ENCODE measurements around the gene HRAS. TPM values are rescaled to one million over a fixed set of nuclear protein-coding genes. Genes with fewer than 3 reads are reported as not detected.

Gene HRAS
- total and polyA plus RNA-seq, 2 of the 13 experiments (the other 11 are each of a cell fraction or from before 2014, with no cell fraction given): 32.9 to 50.0 TPM

- TF ChIP-seq POGK (CRISPR knock-in tag; conservative IDR thresholded peaks at IDR 0.05): no peak
- peak; percentile 36; the same call in 1 of the 2 replicates for TF ChIP-seq ZNF790 (CRISPR knock-in tag; IDR thresholded peaks at IDR 0.05; ENCODE audit: borderline replicate concordance)
- TF ChIP-seq ZNF563 (CRISPR knock-in tag; IDR thresholded peaks at IDR 0.05): peak; percentile 57; the same call in 1 of the 2 replicates
- TF ChIP-seq ZNF713 (CRISPR knock-in tag; IDR thresholded peaks at IDR 0.05): no peak
- TF ChIP-seq ARNTL (CRISPR knock-in tag; IDR thresholded peaks at IDR 0.05): peak; percentile 64
- no peak for TF ChIP-seq EEA1 (CRISPR knock-in tag; IDR thresholded peaks at IDR 0.05; ENCODE audit: borderline replicate concordance)
- TF ChIP-seq HDAC2 (CRISPR knock-in tag; IDR thresholded peaks at IDR 0.05): peak; percentile 62
- TF ChIP-seq SP5 (CRISPR knock-in tag; IDR thresholded peaks at IDR 0.05; ENCODE audit: borderline replicate concordance, low read depth): peak; percentile 61; the same call in 1 of the 2 replicates
- no peak for TF ChIP-seq NFYC (CRISPR knock-in tag; IDR thresholded peaks at IDR 0.05)
- no peak for TF ChIP-seq NR1H2 (CRISPR knock-in tag; IDR thresholded peaks at IDR 0.05; ENCODE audit: borderline replicate concordance, low read depth)
- no peak; the same call in 1 of the 2 replicates for TF ChIP-seq NFKB2 (CRISPR knock-in tag; IDR thresholded peaks at IDR 0.05; ENCODE audit: borderline replicate concordance)
- no peak; the same call in 1 of the 2 replicates for TF ChIP-seq ZNF547 (CRISPR knock-in tag; IDR thresholded peaks at IDR 0.05)
- TF ChIP-seq ZNF576 (CRISPR knock-in tag; IDR thresholded peaks at IDR 0.05): no peak
- TF ChIP-seq KDM2A (CRISPR knock-in tag; IDR thresholded peaks at IDR 0.05; ENCODE audit: borderline replicate concordance, low read depth): peak; percentile 82; the same call in 1 of the 2 replicates
- no peak for TF ChIP-seq PCBP2 (optimal IDR thresholded peaks at IDR 0.05; ENCODE audit: low read depth, low read length, poor library complexity, severe bottlenecking)
- no peak for TF ChIP-seq USF2 (IDR thresholded peaks at IDR 0.05; ENCODE audit: low read depth, low read length)
- no peak for TF ChIP-seq USF2 (CRISPR knock-in tag; IDR thresholded peaks at IDR 0.05; ENCODE audit: borderline replicate concordance)
- peak; percentile 69; the same call in 1 of the 2 replicates for TF ChIP-seq ZBTB38 (CRISPR knock-in tag; IDR thresholded peaks at IDR 0.05)
- TF ChIP-seq ZNF724P (CRISPR knock-in tag; IDR thresholded peaks at IDR 0.05; ENCODE audit: borderline replicate concordance): no peak
- peak; percentile 69; the same call in 1 of the 2 replicates for TF ChIP-seq CCDC6 (CRISPR knock-in tag; IDR thresholded peaks at IDR 0.05)
- TF ChIP-seq ZBED4 (CRISPR knock-in tag; IDR thresholded peaks at IDR 0.05; ENCODE audit: borderline replicate concordance): no peak
Observed at GRCh38 chr11:561148-562003, 26.0 kb upstream of the HRAS start (continued).
